ENCODE results near the gene ZNF365. TPM values are rescaled to one million over a fixed set of nuclear protein-coding genes. Genes with fewer than 3 reads are reported as not detected.

Gene ZNF365, protein sequence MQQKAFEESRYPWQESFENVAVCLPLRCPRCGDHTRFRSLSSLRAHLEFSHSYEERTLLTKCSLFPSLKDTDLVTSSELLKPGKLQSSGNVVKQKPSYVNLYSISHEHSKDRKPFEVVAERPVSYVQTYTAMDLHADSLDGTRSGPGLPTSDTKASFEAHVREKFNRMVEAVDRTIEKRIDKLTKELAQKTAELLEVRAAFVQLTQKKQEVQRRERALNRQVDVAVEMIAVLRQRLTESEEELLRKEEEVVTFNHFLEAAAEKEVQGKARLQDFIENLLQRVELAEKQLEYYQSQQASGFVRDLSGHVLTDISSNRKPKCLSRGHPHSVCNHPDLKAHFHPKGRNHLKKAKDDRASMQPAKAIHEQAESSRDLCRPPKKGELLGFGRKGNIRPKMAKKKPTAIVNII
- polyA plus RNA-seq (ENCODE audit: low read depth in 6 of 6): under 1 TPM in 1 of 6 donors, not detected in 5; 0.12 TPM

DNA sequence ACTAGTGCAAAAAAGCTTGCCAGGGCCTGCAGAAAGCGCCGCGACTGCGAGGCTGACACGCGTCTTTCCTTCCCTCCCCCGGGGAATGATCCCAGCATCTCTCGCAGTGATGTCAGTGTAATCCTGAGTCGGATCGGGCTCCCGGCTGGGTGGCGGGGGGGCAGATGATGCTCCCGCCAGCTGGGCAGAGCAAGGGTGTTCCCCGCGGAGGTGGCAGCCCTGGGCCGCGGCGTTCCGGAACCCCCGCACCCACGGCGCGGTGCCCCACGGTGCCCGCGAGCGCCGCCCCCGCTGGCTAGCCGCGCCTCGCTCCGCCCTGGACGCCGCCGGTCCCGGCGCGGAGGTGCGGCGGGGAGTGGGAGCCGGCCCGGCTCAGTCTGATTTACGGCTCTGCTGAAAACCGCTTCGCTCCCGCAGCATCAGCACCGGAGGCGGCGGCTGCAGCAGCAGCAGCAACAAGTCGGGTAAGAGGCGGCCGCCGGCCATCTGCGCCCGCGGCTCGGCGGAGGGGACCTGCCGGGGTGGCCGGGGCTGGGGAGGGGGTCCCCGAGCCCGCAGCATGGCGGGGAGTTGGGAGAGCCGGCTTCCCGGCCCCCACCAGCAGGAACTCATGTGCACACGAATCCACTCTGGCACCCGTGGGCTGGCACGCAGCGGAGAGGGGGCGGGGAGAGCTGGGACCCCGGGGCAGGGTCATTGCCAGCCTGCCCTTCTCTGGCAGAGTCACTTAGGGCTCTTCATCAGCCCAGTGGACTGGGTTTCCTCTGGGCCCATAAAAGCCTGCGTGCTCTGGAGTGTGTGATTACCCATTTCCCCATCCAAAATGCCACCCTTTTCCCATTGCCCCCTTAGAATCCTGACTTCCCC, at the start of gene ZNF365:
Gene ZNF365 (plus strand): TSS at position 375 of the 867 bp plus-strand sequence. CDS start 1,825 bp downstream, outside the sequence.
- no peaks in the 10 kb centered on the region for H3K36me3 Mint-ChIP-seq
- H3K27me3 Mint-ChIP-seq: peaks cover 15 to 28% (median 16%) of the 10 kb centered on the region in 3 donors
- H3K27ac Mint-ChIP-seq: peak within 1 kb of the TSS in 3 of 6 donors; percentile 26 to 76 (median 34)
- no peaks in the 10 kb centered on the region for H3K9me3 Mint-ChIP-seq
- H3K4me1 Mint-ChIP-seq: peaks cover 8 to 11% (median 11%) of the 10 kb centered on the region in 3 donors
- DNase-seq (peak; percentile 37), ATAC-seq (ENCODE audit: low read depth in 2 of 2) (peak; percentile 56 to 62)
- peak within 1 kb of the TSS; percentile 81 to 91 (median 88) for H3K4me3 Mint-ChIP-seq

DNA sequence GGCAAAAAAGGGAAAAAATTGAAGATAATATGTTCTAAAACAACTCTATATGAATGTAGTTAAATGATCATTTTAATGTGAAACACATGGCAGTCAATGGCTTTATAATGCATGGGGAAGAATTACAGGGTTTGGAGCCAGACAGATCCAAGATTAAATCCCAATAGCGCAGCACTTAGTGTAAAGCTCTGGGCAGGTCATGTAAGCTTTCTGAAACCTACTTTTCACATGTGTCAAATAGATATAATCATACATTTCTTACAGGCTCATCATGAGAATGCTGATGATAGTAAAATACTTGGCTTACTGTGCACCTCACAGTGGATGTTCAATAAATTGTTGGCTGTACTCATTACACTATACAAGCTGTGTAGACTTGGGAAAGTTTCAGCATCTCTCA, 48.0 kb upstream of the ZNF365 start:
- no peak overlapping the region for H3K4me3 Mint-ChIP-seq
- H3K27ac Mint-ChIP-seq: no peak overlapping the region
- H3K4me1 Mint-ChIP-seq: no peaks in the 10 kb centered on the region
- ATAC-seq (ENCODE audit: low read depth in 2 of 2) (no peak), DNase-seq (no peak)
- H3K9me3 Mint-ChIP-seq: peaks cover 0 to 5% (median 0%) of the 10 kb centered on the region in 7 donors
- no peaks in the 10 kb centered on the region for H3K36me3 Mint-ChIP-seq
- peaks cover 25 to 45% (median 32%) of the 10 kb centered on the region in 3 donors for H3K27me3 Mint-ChIP-seq

DNA sequence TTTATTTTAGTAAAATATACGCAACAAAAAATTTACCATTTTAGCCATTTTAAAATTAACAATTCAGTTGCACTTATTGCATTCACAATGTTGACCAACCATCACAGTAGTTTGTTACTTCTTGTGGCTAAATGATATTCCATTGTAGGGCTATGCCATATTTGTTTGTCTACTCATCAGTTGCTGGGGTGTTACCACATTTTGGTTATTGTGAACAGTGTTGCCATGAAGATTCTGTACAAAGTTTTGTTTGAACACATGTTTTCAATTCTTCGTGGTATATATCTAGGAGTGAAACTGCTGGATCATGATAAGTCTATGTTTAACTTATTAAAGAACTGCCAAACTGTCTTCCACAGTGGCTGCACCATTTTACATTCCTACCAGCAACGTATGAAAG, 46.3 kb upstream of the ZNF365 start:
- no peak overlapping the region for H3K4me3 Mint-ChIP-seq
- peaks cover 0 to 8% of the 10 kb centered on the region in 2 donors for H3K36me3 Mint-ChIP-seq
- no peak for DNase-seq
- no peak for ATAC-seq (ENCODE audit: low read depth in 2 of 2)
- H3K4me1 Mint-ChIP-seq: peaks cover 5% of the 10 kb centered on the region in 3 donors
- H3K27me3 Mint-ChIP-seq: peaks cover 15 to 34% (median 21%) of the 10 kb centered on the region in 3 donors
- peaks cover 0 to 12% (median 5%) of the 10 kb centered on the region in 7 donors for H3K9me3 Mint-ChIP-seq
- H3K27ac Mint-ChIP-seq: no peak overlapping the region

DNA sequence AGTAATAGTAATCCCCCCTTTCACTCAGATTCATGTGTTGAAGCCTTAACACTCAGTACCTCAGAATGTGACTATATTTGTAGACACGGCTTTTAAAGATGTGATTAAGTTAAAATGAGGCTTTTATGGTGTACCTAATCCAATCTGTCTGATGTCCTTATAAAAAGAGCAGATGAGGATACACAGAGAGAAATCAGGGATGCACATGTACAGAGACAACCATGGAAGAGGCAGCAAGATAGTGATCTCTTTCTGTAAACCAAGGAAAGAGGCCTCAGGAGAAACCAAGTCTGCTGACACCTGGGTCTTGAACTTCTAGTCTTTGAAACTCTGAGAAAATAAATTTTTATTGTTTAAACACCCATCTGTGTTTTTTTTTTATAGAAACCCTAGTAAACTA, 44.0 kb upstream of the ZNF365 start:
- Mint-ChIP-seq H3K27me3 (peaks cover 5 to 23% (median 6%) of the 10 kb centered on the region in 3 donors), H3K4me1 (peaks cover 18 to 28% (median 27%) of the 10 kb centered on the region in 3 donors), H3K36me3 (peaks cover 0 to 11% of the 10 kb centered on the region in 2 donors)

DNA sequence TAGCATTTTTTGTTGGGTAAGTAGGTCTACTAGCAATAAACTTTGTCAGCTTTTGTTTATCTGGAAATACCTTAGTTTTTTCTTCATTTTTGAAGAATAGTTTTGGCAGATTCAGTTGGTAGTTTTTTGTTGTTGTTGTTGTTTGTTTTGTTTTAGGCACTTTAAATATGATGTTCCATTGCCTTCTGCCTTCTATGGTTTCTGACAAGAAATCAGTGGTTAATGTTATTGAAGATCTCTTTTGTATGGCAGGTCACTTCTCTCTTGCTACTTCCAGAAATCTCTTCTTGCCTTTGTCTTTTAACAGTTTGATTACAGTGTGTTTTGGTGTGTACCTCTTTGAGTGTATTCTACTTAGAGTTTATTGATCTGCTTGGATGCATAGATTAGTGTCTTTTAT, 41.8 kb upstream of the ZNF365 start:
- H3K27me3 Mint-ChIP-seq: peaks cover 5 to 23% (median 6%) of the 10 kb centered on the region in 3 donors
- no peak for ATAC-seq (ENCODE audit: low read depth in 2 of 2)
- DNase-seq: no peak
- H3K27ac Mint-ChIP-seq: no peak overlapping the region
- H3K4me3 Mint-ChIP-seq: peak overlapping the region in 1 of 8 donors; percentile 26
- H3K36me3 Mint-ChIP-seq: peaks cover 0 to 11% of the 10 kb centered on the region in 2 donors
- peaks cover 33 to 43% (median 43%) of the 10 kb centered on the region in 3 donors for H3K4me1 Mint-ChIP-seq
- H3K9me3 Mint-ChIP-seq: peaks cover 0 to 16% (median 6%) of the 10 kb centered on the region in 7 donors

More for the DNA sequence above, 44.0 kb upstream of the ZNF365 start:
- H3K9me3 Mint-ChIP-seq: peaks cover 0 to 16% (median 6%) of the 10 kb centered on the region in 7 donors
- no peak overlapping the region for H3K4me3 Mint-ChIP-seq
- no peak for DNase-seq
- H3K27ac Mint-ChIP-seq: no peak overlapping the region
- ATAC-seq (ENCODE audit: low read depth in 2 of 2): no peak

DNA sequence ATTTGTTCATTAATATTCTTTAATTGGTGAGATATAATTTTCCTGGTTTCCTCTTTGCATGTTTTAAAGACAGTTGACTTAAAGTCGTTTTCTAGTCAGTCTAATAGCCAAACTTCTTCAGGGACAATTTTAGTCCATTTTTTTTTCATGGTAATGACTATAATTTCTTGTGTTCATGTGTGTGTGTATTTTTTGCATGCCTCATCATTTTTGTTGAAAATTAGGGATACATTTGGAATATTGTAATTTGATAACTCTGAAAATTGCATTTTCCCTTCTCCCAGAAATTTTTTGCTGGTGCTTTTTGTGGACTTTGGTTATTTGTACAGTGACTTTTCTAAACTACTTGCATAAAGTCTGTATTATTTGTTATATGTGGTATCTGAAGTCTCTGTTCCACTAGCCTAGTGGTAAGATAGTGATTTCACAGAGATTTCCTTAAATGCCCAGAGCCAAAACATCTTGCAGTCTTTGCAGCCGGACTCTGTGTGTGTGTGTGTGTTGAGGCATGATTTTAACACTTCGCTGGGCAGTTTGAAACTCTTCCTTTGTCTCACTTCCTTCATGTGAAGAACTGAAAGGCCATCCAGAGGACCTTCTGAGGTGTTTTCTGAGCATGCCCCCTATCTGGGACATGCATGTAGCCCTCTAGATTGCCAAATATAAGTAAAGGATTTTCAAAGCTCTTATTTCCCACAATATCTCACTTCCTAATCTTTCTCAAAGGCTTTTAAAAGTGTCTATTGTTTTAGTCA, 40.9 kb upstream of the ZNF365 start:
- DNase-seq: no peak
- H3K4me1 Mint-ChIP-seq: peaks cover 33 to 43% (median 43%) of the 10 kb centered on the region in 3 donors
- H3K27ac Mint-ChIP-seq: peak overlapping the region; percentile 7 to 95 (median 53)
- peak; percentile 9 to 11 for ATAC-seq (ENCODE audit: low read depth in 2 of 2)
- peaks cover 0 to 17% of the 10 kb centered on the region in 2 donors for H3K36me3 Mint-ChIP-seq
- H3K9me3 Mint-ChIP-seq: peaks cover 4 to 20% (median 9%) of the 10 kb centered on the region in 7 donors
- peak overlapping the region in 7 of 8 donors; percentile 24 to 82 (median 62) for H3K4me3 Mint-ChIP-seq
- peaks cover 2 to 23% (median 5%) of the 10 kb centered on the region in 3 donors for H3K27me3 Mint-ChIP-seq

DNA sequence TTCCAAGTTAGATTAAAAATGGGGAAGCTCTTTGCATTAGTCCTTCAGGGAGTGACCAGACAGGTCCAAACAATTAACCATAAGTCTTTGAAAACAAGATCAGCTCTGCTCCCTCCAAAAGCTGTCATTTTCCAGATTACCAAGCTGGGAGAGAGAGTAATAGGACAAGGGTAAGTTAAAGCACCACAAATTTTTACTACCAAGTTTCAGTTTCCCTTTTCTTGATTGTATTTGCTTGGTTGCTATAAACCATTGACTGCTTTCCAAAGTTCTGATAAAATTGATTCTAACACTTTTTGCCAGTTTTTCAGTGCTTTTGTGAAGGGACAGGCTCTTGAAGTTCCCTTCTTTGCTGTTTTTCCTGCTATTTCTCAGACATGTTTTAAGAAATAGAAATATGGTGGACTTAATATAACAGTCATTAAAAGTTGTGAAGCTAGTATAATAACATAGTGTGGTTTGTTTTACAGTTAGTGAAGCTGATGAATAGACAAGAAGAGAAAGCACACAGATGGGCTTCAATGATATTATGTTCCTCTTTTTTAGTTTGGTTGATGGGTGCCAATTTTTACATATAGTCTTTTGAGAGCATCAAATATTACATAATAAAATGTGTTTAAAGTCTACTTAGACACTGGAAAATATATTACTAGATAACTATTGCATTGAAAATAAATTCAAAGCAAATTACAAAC, 40.0 kb upstream of the ZNF365 start:
- DNase-seq: peak; percentile 26
- Mint-ChIP-seq H3K4me1 (peaks cover 33 to 43% (median 43%) of the 10 kb centered on the region in 3 donors), H3K27me3 (peaks cover 0 to 22% (median 3%) of the 10 kb centered on the region in 3 donors), H3K27ac (peak overlapping the region; percentile 7 to 95 (median 66)), H3K36me3 (peaks cover 0 to 22% of the 10 kb centered on the region in 2 donors), H3K9me3 (peaks cover 6 to 22% (median 10%) of the 10 kb centered on the region in 7 donors), H3K4me3 (peak overlapping the region in 6 of 8 donors; percentile 24 to 82 (median 59))
- ATAC-seq (ENCODE audit: low read depth in 2 of 2): peak; percentile 56 to 67

DNA sequence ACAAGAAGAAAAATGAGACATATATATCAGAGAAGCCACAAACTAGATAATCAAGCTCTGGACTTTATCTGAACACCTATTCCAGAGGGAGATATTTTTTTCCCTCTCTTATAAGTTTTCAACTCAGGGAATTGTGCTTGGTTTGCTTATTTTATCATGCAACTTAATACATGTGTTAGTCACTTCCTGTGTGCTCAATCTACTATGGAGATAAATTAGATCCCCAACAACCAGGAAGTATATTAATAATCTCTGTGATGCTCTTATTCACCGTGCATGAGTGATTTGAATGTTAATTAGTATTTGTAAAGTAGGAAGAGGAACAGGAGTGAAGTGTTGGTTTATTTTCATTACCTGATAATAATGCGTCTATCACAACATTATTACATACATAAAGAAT, 38.8 kb upstream of the ZNF365 start:
- DNase-seq: peak; percentile 36
- H3K4me1 Mint-ChIP-seq: peaks cover 33 to 43% (median 43%) of the 10 kb centered on the region in 3 donors
- ATAC-seq (ENCODE audit: low read depth in 2 of 2): peak; percentile 83 to 87
- peak overlapping the region in 2 of 6 donors; percentile 3 to 12 for H3K27ac Mint-ChIP-seq
- H3K36me3 Mint-ChIP-seq: peaks cover 8 to 34% of the 10 kb centered on the region in 2 donors
- peak overlapping the region in 6 of 8 donors; percentile 20 to 39 (median 28) for H3K4me3 Mint-ChIP-seq
- H3K27me3 Mint-ChIP-seq: peaks cover 0 to 17% (median 0%) of the 10 kb centered on the region in 3 donors
- peaks cover 11 to 34% (median 21%) of the 10 kb centered on the region in 7 donors for H3K9me3 Mint-ChIP-seq

DNA sequence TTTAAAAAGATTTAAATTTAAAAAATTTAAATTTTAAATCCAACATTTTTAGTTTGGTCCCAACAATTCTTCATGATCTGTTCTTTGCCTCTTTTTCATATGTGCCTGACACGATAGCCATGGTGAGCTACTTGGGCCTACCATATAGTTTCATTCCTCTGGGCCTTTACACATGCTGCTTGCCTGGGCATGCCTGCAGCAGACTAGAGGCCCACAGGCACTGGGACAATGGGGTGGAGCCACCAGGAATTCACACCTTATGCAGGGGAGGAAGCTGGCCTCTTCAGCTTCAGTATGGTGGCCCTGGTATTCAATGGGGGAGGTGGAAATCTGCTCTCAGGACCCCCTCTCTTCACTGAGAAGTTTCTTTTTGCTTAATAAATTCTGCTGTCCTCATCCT, 37.8 kb upstream of the ZNF365 start:
- peaks cover 9 to 39% of the 10 kb centered on the region in 2 donors for H3K36me3 Mint-ChIP-seq
- H3K4me1 Mint-ChIP-seq: peaks cover 33 to 43% (median 43%) of the 10 kb centered on the region in 3 donors
- peaks cover 15 to 44% (median 30%) of the 10 kb centered on the region in 7 donors for H3K9me3 Mint-ChIP-seq
- H3K27ac Mint-ChIP-seq: peak overlapping the region in 1 of 6 donors; percentile 33
- no peak for DNase-seq
- no peak for ATAC-seq (ENCODE audit: low read depth in 2 of 2)
- H3K27me3 Mint-ChIP-seq: peaks cover 0 to 13% (median 0%) of the 10 kb centered on the region in 3 donors
- H3K4me3 Mint-ChIP-seq: no peak overlapping the region

DNA sequence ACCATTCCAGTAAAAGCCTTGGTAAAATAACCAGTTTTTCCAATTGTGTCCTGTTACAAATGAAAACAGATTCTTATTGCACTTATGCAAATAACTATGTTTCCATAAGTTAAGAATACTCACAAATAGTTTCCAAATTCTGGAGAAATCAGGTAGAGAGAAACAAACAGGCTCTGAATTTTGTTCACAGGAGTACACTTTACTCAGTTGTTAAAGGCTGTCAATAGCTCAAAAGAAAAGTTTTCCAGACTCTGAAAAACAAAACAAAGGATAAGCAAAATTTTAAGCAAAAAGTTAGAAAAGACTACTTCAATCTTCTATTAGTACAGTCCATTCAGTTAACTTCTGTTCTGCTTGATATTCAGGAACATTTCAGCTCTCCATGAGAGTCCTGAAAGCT, 32.8 kb upstream of the ZNF365 start:
- no peak for DNase-seq
- H3K4me3 Mint-ChIP-seq: no peak overlapping the region
- peaks cover 4 to 5% (median 4%) of the 10 kb centered on the region in 3 donors for H3K4me1 Mint-ChIP-seq
- H3K36me3 Mint-ChIP-seq: peaks cover 14 to 44% of the 10 kb centered on the region in 2 donors
- ATAC-seq (ENCODE audit: low read depth in 2 of 2): no peak
- H3K27ac Mint-ChIP-seq: no peak overlapping the region
- peaks cover 0 to 19% (median 10%) of the 10 kb centered on the region in 3 donors for H3K27me3 Mint-ChIP-seq
- peaks cover 14 to 75% (median 59%) of the 10 kb centered on the region in 7 donors for H3K9me3 Mint-ChIP-seq

DNA sequence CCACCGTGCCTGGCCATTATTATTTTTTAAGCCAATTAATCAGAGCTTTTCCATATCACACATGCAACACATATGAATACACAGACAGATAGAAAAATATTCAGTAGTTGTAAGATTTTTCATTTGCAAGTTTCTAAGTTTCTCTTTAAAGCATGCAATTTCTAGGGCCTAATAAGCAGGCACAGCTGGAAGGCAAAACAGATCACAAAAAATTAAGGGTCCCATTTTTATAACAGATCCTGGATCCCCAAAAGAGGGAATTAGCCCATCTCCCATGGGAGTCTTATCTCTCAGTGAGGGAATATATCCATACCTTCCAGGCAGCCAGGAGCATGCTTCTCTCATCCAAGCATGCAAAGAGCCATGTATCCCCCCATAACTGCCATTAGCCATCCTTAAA, 31.2 kb upstream of the ZNF365 start:
- DNase-seq (no peak), ATAC-seq (ENCODE audit: low read depth in 2 of 2) (no peak)
- no peaks in the 10 kb centered on the region for H3K4me1 Mint-ChIP-seq
- peaks cover 0 to 19% (median 10%) of the 10 kb centered on the region in 3 donors for H3K27me3 Mint-ChIP-seq
- peaks cover 16 to 87% (median 68%) of the 10 kb centered on the region in 7 donors for H3K9me3 Mint-ChIP-seq
- no peak overlapping the region for H3K27ac Mint-ChIP-seq
- H3K36me3 Mint-ChIP-seq: peaks cover 17 to 42% of the 10 kb centered on the region in 2 donors
- H3K4me3 Mint-ChIP-seq: no peak overlapping the region

DNA sequence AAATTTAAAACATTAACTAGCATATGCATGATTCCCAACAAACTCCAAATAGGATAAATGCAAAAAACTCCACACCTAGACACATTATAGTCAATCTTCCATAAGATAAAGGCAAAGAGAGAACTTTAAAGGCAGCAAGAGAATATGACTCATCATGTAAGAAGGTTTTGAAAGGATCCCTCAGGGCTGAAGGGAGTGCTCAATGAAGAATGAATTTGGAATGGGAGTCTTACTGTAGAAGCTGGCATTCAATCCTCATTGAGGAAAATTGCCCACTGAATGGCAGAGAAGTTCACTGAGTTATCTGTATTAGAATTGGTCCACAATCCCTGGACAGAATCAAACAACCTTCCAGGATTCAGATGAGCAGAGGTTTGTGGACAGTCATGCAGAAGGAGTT, 26.1 kb upstream of the ZNF365 start:
- Mint-ChIP-seq H3K4me1 (no peaks in the 10 kb centered on the region), H3K27me3 (peaks cover 4 to 38% (median 10%) of the 10 kb centered on the region in 3 donors), H3K9me3 (peaks cover 25 to 86% (median 55%) of the 10 kb centered on the region in 7 donors), H3K4me3 (peak overlapping the region in 1 of 8 donors; percentile 6), H3K36me3 (peaks cover 18 to 45% of the 10 kb centered on the region in 2 donors), H3K27ac (no peak overlapping the region)
- no peak for DNase-seq
- no peak for ATAC-seq (ENCODE audit: low read depth in 2 of 2)
